GM12872 (cell line): ENCODE data around the gene SNAP29.

Source experiments
- CTCF ChIP-seq: IDR thresholded peaks from 3 replicates; pipeline ENCODE4 v1.5.1; 2011; ENCODE audit warnings: low read depth, mild to moderate bottlenecking, low read length, moderate library complexity; ENCODE audit not compliant: insufficient read depth

Gene SNAP29

GRCh38 chr22:20881231-20881630, 22.4 kb downstream of the SNAP29 start:
- TF ChIP-seq CTCF, result no peak

DNA sequence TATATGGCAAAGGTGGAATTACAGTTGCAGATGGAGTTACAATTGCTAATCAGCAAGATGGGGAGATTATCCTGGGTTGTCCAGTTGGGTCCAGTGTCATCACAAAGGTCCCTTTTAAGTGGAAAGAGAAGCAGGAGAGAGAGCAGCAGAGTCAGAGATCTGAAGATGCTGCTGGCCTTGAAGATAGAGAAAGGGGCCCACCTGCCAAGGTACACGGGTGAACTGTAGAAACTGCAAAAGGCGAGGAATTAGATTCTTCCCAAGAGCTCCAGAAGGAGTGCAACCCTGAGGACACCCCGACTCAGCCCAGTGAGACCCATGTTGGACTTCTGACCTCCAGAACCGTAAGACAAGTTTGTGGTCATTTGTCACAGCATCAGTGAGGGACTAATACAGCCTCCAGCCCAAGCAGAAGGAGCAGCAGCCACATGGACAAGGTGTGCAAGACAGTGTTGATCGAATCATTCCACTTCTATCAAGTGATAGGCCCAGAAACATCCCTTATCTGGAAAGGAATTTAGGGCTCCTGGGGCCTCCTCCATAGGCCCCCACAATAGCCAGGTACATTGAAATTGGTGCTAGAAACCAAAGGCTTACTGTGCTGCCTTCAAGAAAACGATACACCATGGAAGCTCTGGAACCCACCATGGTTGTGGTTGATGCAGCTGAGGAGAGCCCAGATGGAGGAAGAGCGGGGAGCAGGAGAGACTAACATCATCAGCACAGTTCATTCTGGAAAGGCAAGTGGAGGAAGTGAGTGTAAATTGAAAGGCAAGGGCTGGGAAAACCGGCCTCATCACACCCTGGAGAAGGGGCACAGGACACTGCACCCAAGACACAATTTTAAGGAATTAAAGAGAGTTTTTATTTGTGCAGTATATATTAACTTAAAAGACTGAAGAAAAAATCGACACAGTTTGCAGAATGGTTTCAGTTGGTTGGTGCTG, 23.3 kb downstream of the SNAP29 start:
- TF ChIP-seq CTCF, result no peak

- no peak for TF ChIP-seq CTCF
Measured at GRCh38 chr22:20882855-20883254, 24.0 kb downstream of the SNAP29 start.

- TF ChIP-seq CTCF, result no peak
Measured at GRCh38 chr22:20884454-20884853, 25.6 kb downstream of the SNAP29 start.

DNA sequence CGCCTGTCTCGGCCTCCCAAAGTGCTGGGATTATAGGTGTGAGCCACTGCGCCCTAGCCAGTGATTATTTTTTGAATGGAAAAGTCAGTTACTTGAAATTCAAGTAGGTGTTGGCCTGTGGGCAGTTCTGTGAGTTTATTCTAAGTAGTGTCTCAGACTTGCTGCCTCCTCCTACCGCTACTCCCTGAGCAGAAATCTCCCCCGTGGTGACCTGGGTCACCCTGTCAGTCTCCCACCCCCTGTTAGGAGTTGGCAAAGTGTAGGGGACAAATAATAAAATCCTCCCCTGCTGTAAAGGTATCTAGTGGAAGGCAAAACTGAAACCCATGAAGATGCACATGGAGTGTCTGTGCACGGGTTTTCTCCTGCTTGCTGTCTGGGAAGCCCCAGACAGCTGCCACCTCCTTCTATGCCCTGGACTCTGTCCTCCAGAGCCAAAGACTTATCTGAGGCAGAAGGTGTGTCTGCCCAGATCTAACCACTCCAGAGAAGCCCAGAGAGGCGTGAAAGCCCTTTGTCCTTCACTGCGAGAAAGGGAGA, 26.3 kb downstream of the SNAP29 start:
- no peak for TF ChIP-seq CTCF

DNA sequence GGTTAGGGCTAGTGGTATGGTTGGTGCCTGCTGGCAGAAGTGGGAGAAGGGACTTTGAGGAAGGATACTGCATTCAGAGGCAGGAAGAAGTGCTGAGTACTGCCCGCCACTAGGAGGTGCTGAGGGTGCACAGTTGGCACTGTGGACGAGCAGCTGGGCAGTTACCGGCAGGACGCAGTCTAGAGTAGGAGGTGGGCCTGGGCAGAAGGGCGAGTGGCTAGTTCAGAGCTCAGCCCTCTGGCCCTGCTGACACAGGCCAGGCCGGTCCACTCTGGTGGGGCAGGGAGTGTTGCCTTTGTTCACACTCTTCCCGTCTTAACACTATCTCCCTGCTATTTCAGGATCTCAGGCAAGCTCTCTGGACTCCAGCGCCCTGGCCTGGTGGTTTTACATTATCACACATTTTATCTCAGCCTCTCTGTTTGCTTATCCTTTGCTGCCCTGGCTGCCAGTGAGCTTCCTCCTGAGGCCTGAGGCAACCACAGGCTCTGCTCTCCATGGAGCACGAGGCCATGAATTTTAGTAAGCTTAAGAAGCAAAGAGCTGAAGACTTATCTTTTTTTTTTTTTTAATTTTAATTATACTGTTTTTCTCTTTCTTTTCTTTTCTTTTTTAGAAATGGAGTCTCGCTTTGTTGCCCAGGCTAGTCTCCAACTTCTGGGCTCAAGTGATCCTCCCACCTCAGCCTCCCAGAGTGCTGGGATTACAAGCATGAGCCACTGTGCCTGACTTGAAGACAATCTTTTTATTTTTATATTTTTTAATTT, 26.9 kb downstream of the SNAP29 start:
- peak; percentile 89 for TF ChIP-seq CTCF

DNA sequence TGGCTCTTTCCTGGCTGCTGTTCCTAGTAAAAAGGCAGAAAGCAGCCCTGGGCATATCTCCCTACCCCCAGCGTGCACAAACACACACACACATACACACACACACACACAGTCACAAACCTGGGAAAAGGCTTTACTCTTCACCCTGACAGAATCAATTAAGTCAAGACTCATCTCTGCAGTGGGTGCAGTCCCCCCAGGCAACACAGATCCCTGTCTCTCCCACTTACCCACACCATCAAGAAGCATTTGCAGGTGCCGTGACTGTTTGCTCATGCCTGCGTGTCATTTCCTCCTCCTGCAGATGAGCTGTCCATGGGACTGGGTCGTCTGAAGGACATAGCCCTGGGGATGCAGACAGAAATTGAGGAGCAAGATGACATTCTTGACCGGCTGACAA, 28.6 kb downstream of the SNAP29 start:
- no peak for TF ChIP-seq CTCF
